ACC112 (cell line): ENCODE measurements around the gene TBRG4.

Experiments
- H2AFZ ChIP-seq: fragments of 200-600 bp; sonication (generic); one replicate; pipeline ENCODE4 v1.6.0; 2017; ENCODE audit warnings: antibody characterized with exemption, low read length; ENCODE audit not compliant: unreplicated experiment
- H3K27ac ChIP-seq: fragments of 200-600 bp; sonication (generic); 2 replicates; pipeline ENCODE4 v1.5.1; 2014; ENCODE audit warnings: low read depth, mild to moderate bottlenecking, antibody characterized with exemption, low read length, moderate library complexity
- H3K27me3 ChIP-seq: fragments of 200-600 bp; sonication (generic); 2 replicates; pipeline ENCODE4 v1.6.1; 2014; ENCODE audit warnings: mild to moderate bottlenecking, antibody characterized with exemption, low read length, moderate library complexity, mixed read lengths; ENCODE audit not compliant: insufficient read depth
- H3K36me3 ChIP-seq: fragments of 200-600 bp; sonication (generic); 2 replicates; pipeline ENCODE4 v1.6.1; 2016; ENCODE audit warnings: mild to moderate bottlenecking, antibody characterized with exemption, low read length, moderate library complexity, mixed read lengths; ENCODE audit not compliant: insufficient read depth
- H3K4me1 ChIP-seq: fragments of 200-600 bp; sonication (generic); one replicate; pipeline ENCODE4 v1.6.1; 2016; ENCODE audit warnings: low read length, mixed read lengths; ENCODE audit not compliant: insufficient read depth, unreplicated experiment, control insufficient read depth
- H3K4me3 ChIP-seq: fragments of 200-600 bp; sonication (generic); 2 replicates; pipeline ENCODE4 v1.5.1; 2014; ENCODE audit warnings: mild to moderate bottlenecking, low read depth, low read length
- H3K79me2 ChIP-seq: fragments of 200-600 bp; sonication (generic); one replicate; pipeline ENCODE4 v1.6.0; 2016; ENCODE audit warnings: low read length; ENCODE audit not compliant: control insufficient read depth, unreplicated experiment, insufficient read depth

The TBRG4 gene

DNA sequence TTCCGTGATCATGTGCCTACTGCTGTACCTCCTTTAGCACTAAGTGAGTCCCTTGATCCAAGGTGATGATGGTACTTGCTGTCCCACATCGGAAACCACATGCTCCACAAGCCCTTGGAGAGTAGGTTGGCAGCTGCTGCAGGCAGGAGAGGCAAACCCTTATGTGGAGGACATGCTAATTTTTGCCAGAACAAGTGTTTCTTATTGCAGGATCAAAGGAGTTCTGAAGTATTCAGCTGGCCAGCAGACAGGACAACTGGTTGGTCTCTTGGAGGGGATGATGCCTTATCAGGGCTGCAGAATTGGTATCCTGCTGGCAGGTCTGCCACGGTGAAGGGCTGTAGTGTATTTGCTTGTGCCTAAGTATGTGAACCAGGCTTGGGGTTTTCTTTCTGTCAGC, 59.5 kb downstream of the TBRG4 start:
- no peak overlapping the region for H3K27ac ChIP-seq
- no peaks in the 10 kb centered on the region for H3K79me2 ChIP-seq
- H3K36me3 ChIP-seq, result 0 out of 2 replicates have a peak, but pooled peaks cover 6% of the 10 kb centered on the region
- H3K4me1 ChIP-seq, result no peaks in the 10 kb centered on the region
- no peaks in the 10 kb centered on the region for H3K27me3 ChIP-seq
- no peak overlapping the region for H2AFZ ChIP-seq
- H3K4me3 ChIP-seq, result no peak overlapping the region

DNA sequence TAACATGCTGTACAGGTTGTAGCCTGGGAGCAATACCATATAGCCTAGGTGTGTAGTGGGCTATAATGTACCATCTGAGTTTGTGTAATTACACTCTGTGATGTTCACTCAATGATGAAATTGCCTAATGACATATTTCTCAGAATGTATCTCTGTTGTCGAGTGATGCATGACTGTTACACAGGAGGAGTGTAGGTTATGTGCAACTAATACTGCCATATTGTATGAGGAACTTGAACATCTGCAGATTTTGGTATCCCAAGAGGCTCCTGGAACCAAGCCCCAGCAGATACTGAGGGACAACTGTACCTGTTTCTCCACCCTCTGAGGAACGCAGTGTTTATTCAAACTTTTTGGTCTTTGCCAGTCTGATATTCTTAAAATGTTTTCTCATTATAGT, 61.3 kb downstream of the TBRG4 start:
- no peak overlapping the region for H2AFZ ChIP-seq
- no peaks in the 10 kb centered on the region for H3K36me3 ChIP-seq
- H3K79me2 ChIP-seq, result no peaks in the 10 kb centered on the region
- no peak overlapping the region for H3K4me3 ChIP-seq
- no peaks in the 10 kb centered on the region for H3K27me3 ChIP-seq
- H3K4me1 ChIP-seq, result no peaks in the 10 kb centered on the region
- H3K27ac ChIP-seq, result no peak overlapping the region
